Small intestine (tissue), 16 donors: ENCODE results near the gene UBASH3A. TPM values are rescaled to one million over a fixed set of nuclear protein-coding genes. Genes with fewer than 3 reads are reported as not detected.
A peak's percentile ranks its signal among the peaks of the same experiment; 100 is the strongest.

Source experiments
- DNase-seq, 2 donors: peaks; one replicate each; pipeline versions ENCODE4 v3.0.0 to v3.0.0-alpha.2; 2013
- FAIRE-seq: peaks from 2 replicates; lab custom pipeline; 2012; peaks lifted over from hg19 to GRCh38; lab: Jason Lieb, UNC
- H3K27ac ChIP-seq, 3 donors: one replicate each; pipeline ENCODE4 v1.5.1; 2013; ENCODE audit warnings: low read length in 2 of 3, mild to moderate bottlenecking in 2 of 3, control low read depth in 1 of 3, inconsistent platforms in 1 of 3, low read depth in 1 of 3, moderate library complexity in 1 of 3
- H3K27me3 ChIP-seq, 3 donors: one replicate each; pipeline ENCODE4 v1.6.1; 2013; ENCODE audit warnings: low read length in 3 of 3, inconsistent platforms in 1 of 3; ENCODE audit not compliant: control insufficient read depth in 3 of 3, insufficient read depth in 3 of 3
- H3K36me3 ChIP-seq, 3 donors: one replicate each; pipeline ENCODE4 v1.6.1; 2013; ENCODE audit warnings: low read length in 3 of 3, inconsistent platforms in 1 of 3, low read depth in 1 of 3, mild to moderate bottlenecking in 1 of 3, moderate library complexity in 1 of 3; ENCODE audit not compliant: control insufficient read depth in 3 of 3, insufficient read depth in 2 of 3
- H3K4me1 ChIP-seq, 3 donors: one replicate each; pipeline ENCODE4 v1.6.1; 2013; ENCODE audit warnings: low read length in 2 of 3, inconsistent platforms in 1 of 3, low read depth in 1 of 3, mild to moderate bottlenecking in 1 of 3, moderate library complexity in 1 of 3; ENCODE audit not compliant: control insufficient read depth in 3 of 3, insufficient read depth in 2 of 3
- H3K4me3 ChIP-seq, 3 donors: one replicate each; pipeline ENCODE4 v1.5.1; 2013; ENCODE audit warnings: low read length in 3 of 3, control low read depth in 1 of 3, inconsistent platforms in 1 of 3, low read depth in 1 of 3, mild to moderate bottlenecking in 1 of 3, moderate library complexity in 1 of 3
- H3K9me3 ChIP-seq, 2 donors: one replicate each; pipeline ENCODE4 v1.6.1; 2013; ENCODE audit warnings: low read depth in 1 of 2, low read length in 1 of 2; ENCODE audit not compliant: control insufficient read depth in 2 of 2, insufficient read depth in 1 of 2
- WGBS, 3 donors: extraction: QIAGEN DNeasy Blood & Tissue Kit; methylation state at CpG; one replicate each; pipeline ENCODE4 v1.1.7; 2013; 5-methylcytosine and 5-hydroxymethylcytosine counted together
- long read RNA-seq, 10 donors: transcript quantifications; one replicate each; lab custom pipeline, GENCODE V29; 2026
- polyA plus RNA-seq, 4 donors: library from polyadenylated mRNA; stranded (reverse) in 3 of 4; unstranded in 1 of 4; fragments of 200-250 nt in 3 of 4; fragments of 120-200 nt in 1 of 4; gene quantifications; one replicate each; pipeline versions ENCODE4 v1.2.1 to v1.2.3, GENCODE V29; 2013
- donor health status: healthy with polysubstance abuse.
- donor health status: control.
- donor health status: control.
- donor health status: Bipolar disorder and iron deficiency.
- donor health status: healthy.

UBASH3A gene
- polyA plus RNA-seq: 1 to 10 TPM in 1 of 4 donors, under 1 TPM in 3; 0.42 to 2.4 (median 0.76) TPM
- long read RNA-seq, donor 1: 0 reads
- long read RNA-seq, donor 2: 0 reads
- long read RNA-seq, donor 3: 0 reads
- long read RNA-seq, donor 4: 0 reads
- long read RNA-seq, donor 5: 0 reads
- long read RNA-seq, donor 6: 0 reads
- long read RNA-seq, donor 7: 0 reads
- long read RNA-seq, donor 8: 0 reads
- long read RNA-seq, donor 9: 0 reads
- long read RNA-seq, donor 10: 0 reads

- WGBS, 3 donors: 71 to 86% (median 77%) methylated on average over 21 of the region's 21 CpGs
- peak within 1 kb of the TSS in 2 of 3 donors; percentile 50 to 67 for H3K27ac ChIP-seq
- FAIRE-seq (no peak), DNase-seq (peak in 1 of 2 donors; percentile 41)
- H3K27me3 ChIP-seq: no peaks in the 10 kb centered on the region
- no peaks in the 10 kb centered on the region for H3K36me3 ChIP-seq
- peaks cover 0 to 13% (median 3%) of the 10 kb centered on the region in 3 donors for H3K4me1 ChIP-seq
- peak within 1 kb of the TSS in 1 of 3 donors; percentile 38 for H3K4me3 ChIP-seq
- no peaks in the 10 kb centered on the region for H3K9me3 ChIP-seq
Measured at GRCh38 chr21:42403611-42404231, at the start of gene UBASH3A. TSS of gene UBASH3A (plus strand) at chr21:42403902. CDS start at chr21:42403946, 44 bp downstream.

GRCh38 chr21:42356046-42356445, 47.7 kb upstream of the UBASH3A start:
- Histone ChIP-seq H3K27me3 (peaks cover 0 to 2% (median 0%) of the 10 kb centered on the region in 3 donors), H3K9me3 (peaks cover 0 to 37% of the 10 kb centered on the region in 2 donors), H3K4me1 (peaks cover 0 to 4% (median 0%) of the 10 kb centered on the region in 3 donors), H3K27ac (no peak overlapping the region), H3K36me3 (no peaks in the 10 kb centered on the region), H3K4me3 (no peak overlapping the region)
- DNase-seq: no peak
- WGBS, 3 donors: 91 to 93% (median 92%) methylated on average over 2 of the region's 2 CpGs
- no peak for FAIRE-seq

GRCh38 chr21:42356650-42357049, 47.1 kb upstream of the UBASH3A start:
- H3K27me3 ChIP-seq: peaks cover 0 to 2% (median 0%) of the 10 kb centered on the region in 3 donors
- no peak for FAIRE-seq
- WGBS, 3 donors: 50 to 63% (median 56%) methylated on average over 6 of the region's 6 CpGs
- no peak overlapping the region for H3K27ac ChIP-seq
- H3K9me3 ChIP-seq: peaks cover 0 to 37% of the 10 kb centered on the region in 2 donors
- no peaks in the 10 kb centered on the region for H3K4me1 ChIP-seq
- no peak for DNase-seq
- H3K4me3 ChIP-seq: no peak overlapping the region
- no peaks in the 10 kb centered on the region for H3K36me3 ChIP-seq

GRCh38 chr21:42357307-42357706, 46.4 kb upstream of the UBASH3A start:
- Histone ChIP-seq H3K4me1 (no peaks in the 10 kb centered on the region), H3K36me3 (no peaks in the 10 kb centered on the region), H3K27ac (no peak overlapping the region), H3K9me3 (peaks cover 0 to 37% of the 10 kb centered on the region in 2 donors), H3K27me3 (peaks cover 0 to 2% (median 0%) of the 10 kb centered on the region in 3 donors), H3K4me3 (no peak overlapping the region)
- DNase-seq: no peak
- WGBS, 3 donors: 41 to 56% (median 44%) methylated on average over 3 of the region's 3 CpGs
- FAIRE-seq: no peak

GRCh38 chr21:42358261-42358660, 45.4 kb upstream of the UBASH3A start:
- Histone ChIP-seq H3K27ac (no peak overlapping the region), H3K4me1 (no peaks in the 10 kb centered on the region), H3K4me3 (no peak overlapping the region), H3K27me3 (peaks cover 0 to 2% (median 0%) of the 10 kb centered on the region in 3 donors), H3K9me3 (peaks cover 0 to 37% of the 10 kb centered on the region in 2 donors), H3K36me3 (no peaks in the 10 kb centered on the region)
- no peak for DNase-seq
- WGBS, 3 donors: 93 to 94% (median 93%) methylated on average over 12 of the region's 12 CpGs
- FAIRE-seq: no peak

GRCh38 chr21:42358937-42359336, 44.8 kb upstream of the UBASH3A start:
- H3K4me3 ChIP-seq: no peak overlapping the region
- DNase-seq (no peak), FAIRE-seq (no peak)
- H3K9me3 ChIP-seq: peaks cover 0 to 33% of the 10 kb centered on the region in 2 donors
- H3K27me3 ChIP-seq: peaks cover 0 to 2% (median 0%) of the 10 kb centered on the region in 3 donors
- no peaks in the 10 kb centered on the region for H3K36me3 ChIP-seq
- H3K4me1 ChIP-seq: no peaks in the 10 kb centered on the region
- 84 to 89% (median 85%) methylated on average over 13 of the region's 13 CpGs for WGBS, 3 donors
- H3K27ac ChIP-seq: no peak overlapping the region

- no peak for FAIRE-seq
- Histone ChIP-seq H3K27ac (no peak overlapping the region), H3K27me3 (peaks cover 0 to 2% (median 0%) of the 10 kb centered on the region in 3 donors), H3K9me3 (peaks cover 0 to 28% of the 10 kb centered on the region in 2 donors), H3K36me3 (no peaks in the 10 kb centered on the region), H3K4me3 (no peak overlapping the region), H3K4me1 (no peaks in the 10 kb centered on the region)
- DNase-seq: no peak
- WGBS, 3 donors: 69 to 91% (median 70%) methylated on average over 2 of the region's 2 CpGs
Measured at GRCh38 chr21:42360317-42360716, 43.4 kb upstream of the UBASH3A start.

- Histone ChIP-seq H3K4me3 (no peak overlapping the region), H3K27ac (no peak overlapping the region), H3K9me3 (peaks cover 0 to 22% of the 10 kb centered on the region in 2 donors), H3K27me3 (peaks cover 0 to 2% (median 0%) of the 10 kb centered on the region in 3 donors), H3K4me1 (peaks cover 0 to 6% (median 0%) of the 10 kb centered on the region in 3 donors), H3K36me3 (no peaks in the 10 kb centered on the region)
- DNase-seq (no peak), FAIRE-seq (no peak)
- WGBS, 3 donors: 46 to 59% (median 56%) methylated on average over 7 of the region's 7 CpGs
Measured at GRCh38 chr21:42361286-42361685, 42.4 kb upstream of the UBASH3A start.
